GM18526 (cell line): ENCODE results near the gene RPTOR.

Experiments
- POLR2A ChIP-seq: IDR thresholded peaks from 3 replicates; pipeline ENCODE4 v1.6.1; 2011; ENCODE audit not compliant: insufficient read length; ENCODE audit errors: extremely low read depth

RPTOR gene

DNA sequence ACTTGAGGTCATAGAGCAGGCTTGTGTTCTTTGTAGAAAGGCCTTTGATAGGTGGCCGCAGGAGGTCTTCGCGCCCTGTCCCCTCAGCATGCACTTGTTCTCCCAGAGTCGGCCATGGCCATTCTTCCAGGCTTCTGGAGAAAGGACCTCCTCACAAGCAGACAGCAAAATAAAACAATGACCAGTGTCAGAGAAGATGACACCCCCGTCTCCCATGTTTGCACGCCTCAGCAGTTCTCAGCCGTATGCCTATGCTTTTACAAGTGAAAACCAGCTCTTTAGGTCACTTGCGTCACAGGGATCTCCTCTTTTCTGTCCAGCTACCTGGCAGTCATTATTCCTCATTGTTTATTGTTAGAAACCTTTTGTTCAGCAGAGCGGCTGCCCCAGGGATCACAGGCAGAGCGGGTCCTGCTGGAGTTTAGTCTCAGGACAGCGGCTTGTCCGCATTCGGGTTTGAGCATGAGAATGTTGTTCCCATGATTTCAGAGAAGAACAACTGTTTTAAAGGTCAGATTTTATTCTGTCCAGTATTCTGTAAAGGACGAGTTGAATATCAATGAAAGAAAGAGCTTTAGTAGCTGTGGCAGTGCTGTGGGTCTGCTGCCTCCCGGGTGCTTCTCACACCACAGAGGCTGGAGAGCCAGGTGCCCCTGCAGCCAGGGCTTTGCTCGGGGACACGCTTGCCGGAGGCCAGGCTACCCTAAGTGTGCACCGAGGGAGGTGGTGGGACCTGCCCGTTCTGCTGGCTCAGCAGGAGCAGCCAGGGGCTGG is 123.9 kb downstream of the RPTOR start:
- no peak for TF ChIP-seq POLR2A

- no peak for TF ChIP-seq POLR2A
These were observed 126.6 kb downstream of the RPTOR start for GRCh38 chr17:80671039-80671824.

DNA sequence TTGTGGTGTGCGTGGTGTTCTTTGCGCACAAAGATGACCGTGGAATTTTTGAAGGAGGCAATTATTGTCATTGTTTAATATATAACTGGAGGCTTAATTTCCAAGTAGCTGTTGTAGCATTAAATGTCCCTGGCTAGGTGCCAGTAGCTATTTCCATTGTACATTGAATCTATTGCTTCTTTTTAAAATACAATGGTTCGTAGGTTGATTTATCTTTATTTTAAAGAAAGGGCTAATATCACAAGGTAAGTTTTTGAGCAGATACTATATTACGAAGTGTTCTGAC is 127.1 kb downstream of the RPTOR start:
- no peak for TF ChIP-seq POLR2A

DNA sequence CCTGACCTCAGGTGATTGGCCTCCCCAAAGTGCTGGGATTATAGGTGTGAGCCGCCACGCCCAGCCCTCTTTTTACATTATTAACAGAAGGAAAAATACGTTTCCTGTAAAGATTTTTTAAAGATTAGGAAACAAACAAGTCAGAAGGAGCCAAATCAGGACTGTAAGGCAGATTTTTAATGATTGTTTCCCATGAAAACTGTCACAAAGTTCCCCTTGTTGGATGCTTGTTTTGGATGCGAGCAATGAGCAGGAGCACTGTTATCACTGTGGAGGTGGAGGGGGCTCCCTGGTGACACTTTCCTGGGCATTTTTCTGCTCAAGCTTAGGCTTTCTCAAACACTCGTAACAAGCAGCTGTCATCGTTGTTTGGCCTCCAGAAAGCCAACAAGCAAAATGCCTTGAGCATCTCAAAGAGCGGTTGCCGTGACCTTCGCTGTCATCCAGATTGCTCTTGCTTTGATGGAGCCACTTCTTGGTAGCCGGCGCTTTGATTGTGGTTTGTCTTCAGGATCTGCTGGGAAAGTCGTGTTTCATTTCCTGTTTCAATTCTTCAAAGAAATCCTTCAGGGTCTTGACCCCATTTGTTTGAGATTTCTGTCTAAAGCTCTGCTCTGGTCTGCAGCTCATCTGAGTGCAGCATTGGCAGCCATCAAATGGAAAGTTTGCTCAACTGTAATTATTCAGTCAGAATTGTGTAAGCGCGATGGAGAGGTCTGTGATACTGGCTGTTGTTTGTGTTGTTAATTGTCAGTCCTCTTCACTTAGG is 128.7 kb downstream of the RPTOR start:
- no peak for TF ChIP-seq POLR2A

DNA sequence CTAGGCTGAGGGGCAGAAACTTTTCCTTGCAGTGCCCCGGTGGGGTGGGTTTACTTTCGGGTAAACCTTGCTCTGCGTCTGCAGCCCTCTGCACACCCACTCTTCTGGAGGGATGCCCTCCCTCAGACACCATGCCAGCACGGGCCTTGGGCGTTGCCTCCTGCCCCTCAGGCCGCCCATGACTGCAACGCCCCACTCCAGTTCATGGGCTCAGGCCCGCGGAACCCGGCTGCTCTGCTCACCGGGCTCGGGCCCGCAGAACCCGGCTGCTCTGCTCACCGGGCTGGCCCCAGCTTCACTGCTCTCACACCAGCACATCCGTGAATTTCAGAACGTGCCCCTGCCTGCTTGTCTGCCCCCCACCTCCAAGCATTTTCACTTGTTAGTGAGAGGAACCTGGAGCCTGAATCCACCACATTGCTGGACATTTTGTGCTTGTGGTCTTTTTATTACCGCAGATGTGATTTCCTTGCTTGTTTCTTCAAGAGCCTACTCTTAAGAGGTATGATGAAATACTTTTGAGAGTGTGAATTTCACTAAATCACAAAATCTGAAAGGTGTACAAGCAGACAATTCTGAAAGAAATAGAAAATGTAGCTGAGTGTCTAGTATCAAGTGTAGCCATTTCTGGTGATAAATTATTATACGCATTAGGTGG is 130.9 kb downstream of the RPTOR start:
- no peak for TF ChIP-seq POLR2A

- TF ChIP-seq POLR2A = no peak
These were observed 131.4 kb downstream of the RPTOR start for GRCh38 chr17:80676096-80676466.

DNA sequence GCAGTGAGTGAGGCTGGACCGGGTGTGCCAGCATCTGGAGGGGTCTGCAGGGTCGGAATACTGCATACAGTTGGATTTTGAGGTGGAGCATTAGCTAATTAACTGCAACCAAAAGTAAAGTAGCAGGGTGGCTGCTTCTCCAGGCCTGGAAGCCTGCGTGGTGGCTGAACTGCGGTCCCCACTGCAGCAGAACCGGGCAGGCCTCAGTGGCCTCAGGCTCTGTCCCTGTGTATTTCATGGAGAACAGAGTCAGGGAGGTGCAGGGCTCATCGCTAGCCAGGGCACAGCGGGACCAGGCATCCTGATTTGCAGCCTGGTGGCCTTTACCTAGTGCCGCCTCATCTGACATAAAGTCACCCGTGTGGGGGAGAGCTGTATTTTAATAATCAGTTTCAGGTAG is 131.9 kb downstream of the RPTOR start:
- no peak for TF ChIP-seq POLR2A

DNA sequence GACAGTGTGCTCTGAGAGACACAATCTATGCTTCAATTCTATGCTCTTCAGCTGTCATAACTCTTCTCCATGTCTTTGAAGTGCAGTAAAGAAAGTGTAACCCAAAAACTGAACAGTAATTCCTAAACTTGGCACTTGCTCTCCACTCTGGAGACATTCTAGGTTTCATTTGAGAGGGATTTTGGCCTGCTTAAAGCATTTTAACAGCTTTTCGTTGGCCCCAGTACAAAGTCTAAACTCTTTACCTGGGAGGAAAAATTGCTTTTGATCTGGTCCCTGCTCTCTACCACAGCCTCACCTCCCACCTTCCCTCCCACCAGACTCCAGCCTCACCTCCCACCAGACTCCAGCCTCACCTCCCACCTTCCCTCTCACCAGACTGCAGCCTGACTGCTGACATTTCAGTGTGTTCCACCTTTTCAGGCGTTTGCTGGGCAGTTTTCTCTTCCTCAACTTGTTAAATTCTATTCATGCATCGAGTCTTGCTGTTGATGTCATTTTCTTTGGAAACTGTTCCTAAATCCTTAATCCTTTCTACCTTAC is 132.6 kb downstream of the RPTOR start:
- TF ChIP-seq POLR2A = no peak

GRCh38 chr17:80679816-80680215 is 135.2 kb downstream of the RPTOR start:
- no peak for TF ChIP-seq POLR2A

DNA sequence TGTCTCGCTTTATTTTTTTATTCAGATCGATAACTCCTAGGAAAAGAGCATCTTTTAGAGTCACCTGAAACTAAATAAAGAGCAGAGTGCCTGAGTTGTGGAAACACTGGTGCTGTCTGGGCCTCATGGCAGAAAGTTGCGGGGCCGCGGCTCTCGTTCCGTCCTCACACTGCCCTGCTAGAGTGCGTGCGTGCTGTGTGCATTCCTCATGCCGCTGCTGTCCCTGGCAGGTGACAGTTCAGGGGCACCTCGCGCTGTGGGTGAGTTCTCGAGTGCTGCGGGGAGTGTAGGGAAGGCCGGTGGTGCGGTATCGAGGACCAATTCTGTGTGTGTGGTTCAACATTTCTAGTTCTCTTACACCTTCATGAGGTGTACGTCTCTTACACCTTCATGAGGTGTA is 136.6 kb downstream of the RPTOR start:
- TF ChIP-seq POLR2A = no peak

GRCh38 chr17:80682372-80682771 is 137.7 kb downstream of the RPTOR start:
- no peak for TF ChIP-seq POLR2A

DNA sequence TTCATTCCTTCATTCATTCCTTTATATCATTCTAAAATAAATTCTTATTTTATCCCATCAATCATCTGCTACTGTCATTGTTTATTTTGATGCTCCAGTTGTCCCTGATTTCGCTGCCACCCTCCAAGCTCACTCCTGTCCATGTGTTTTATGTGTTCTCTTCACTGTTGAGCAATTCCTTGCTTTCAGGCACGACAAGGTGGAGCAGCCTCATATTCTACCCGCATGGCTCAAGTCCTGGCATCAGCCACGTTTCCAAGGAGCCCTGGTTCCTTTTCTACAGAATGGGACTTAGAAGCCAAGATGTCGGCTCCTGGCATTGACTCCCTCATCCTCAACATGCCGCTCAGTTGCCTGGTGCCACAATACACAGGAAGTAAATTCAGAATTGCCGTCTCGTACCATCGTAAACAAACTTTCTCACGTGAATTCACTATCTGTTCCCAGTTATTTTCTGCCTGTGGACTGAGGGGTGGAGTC is 139.0 kb downstream of the RPTOR start:
- no peak for TF ChIP-seq POLR2A

DNA sequence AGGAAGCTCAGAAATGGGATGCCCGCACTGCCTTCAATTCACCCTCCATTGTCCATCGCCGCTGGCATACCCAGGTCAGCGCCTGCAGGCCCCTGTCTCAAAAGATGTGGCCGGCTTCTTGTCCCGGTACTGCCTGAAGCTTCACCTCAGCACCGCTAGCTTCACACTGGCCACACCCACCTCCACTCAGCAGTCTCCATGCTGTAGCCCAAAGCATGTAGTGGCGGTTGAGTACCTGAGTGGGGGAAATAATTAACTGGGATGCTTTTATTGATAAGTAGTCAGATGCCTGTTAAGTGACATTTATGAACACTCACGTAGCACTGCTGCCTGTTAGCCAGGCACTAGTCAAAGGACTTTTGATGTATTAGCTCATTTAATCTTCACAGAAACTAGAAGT is 143.2 kb downstream of the RPTOR start:
- TF ChIP-seq POLR2A = no peak

DNA sequence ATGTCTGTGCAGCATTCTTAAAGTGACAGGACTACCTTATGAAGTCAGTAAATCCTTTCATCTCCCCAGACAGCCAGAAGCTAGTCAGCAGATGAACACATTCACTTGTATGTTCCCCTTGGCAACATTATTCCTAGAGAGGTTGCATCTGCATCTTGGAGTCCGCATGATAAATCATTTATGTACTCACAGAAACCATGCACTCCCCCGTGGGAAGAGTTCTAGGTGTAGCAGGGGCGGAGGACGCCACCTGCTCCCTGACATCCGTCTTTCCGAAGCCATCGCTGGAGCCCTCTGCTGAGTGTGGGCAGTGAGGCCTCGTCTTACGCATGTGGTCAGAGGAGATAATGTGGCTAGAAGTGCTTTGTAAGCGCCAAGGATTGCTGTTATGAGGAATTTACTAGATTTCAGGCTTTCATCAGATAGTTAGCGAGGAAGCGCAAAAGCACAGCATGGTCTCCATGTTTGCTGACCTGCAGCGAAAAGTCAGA is 144.5 kb downstream of the RPTOR start:
- TF ChIP-seq POLR2A = no peak

- no peak for TF ChIP-seq POLR2A
These were observed 147.1 kb downstream of the RPTOR start for GRCh38 chr17:80691784-80692183.
